Fibroblast of skin of back (primary cell): ENCODE measurements around the gene VIPR2.
"Not testable (repeated sequence)": the region's sequence is repeated elsewhere in the genome, so short reads cannot be mapped to it uniquely, and the experiment has no call there.

Experiments used
- DNase-seq: peaks from one replicate; pipeline ENCODE4 v3.0.0-alpha.2; 2013

Gene VIPR2

GRCh38 chr7:159103382-159104187 is 41.1 kb downstream of the VIPR2 start:
- DNase-seq, result no peak

GRCh38 chr7:159102681-159103381 is 41.8 kb downstream of the VIPR2 start:
- DNase-seq, result no peak

- not testable (repeated sequence) for DNase-seq
These were observed 43.0 kb downstream of the VIPR2 start for GRCh38 chr7:159101661-159102091.

- not testable (repeated sequence) for DNase-seq
These were observed 43.6 kb downstream of the VIPR2 start for GRCh38 chr7:159101083-159101395.

GRCh38 chr7:159100281-159101082 is 44.2 kb downstream of the VIPR2 start:
- DNase-seq, result not testable (repeated sequence)

GRCh38 chr7:159099711-159100231 is 44.9 kb downstream of the VIPR2 start:
- DNase-seq, result no peak

- DNase-seq, result peak; percentile 78
These were observed 45.6 kb downstream of the VIPR2 start for GRCh38 chr7:159098811-159099655.

- no peak for DNase-seq
These were observed 46.3 kb downstream of the VIPR2 start for GRCh38 chr7:159098424-159098786.

- DNase-seq, result no peak
These were observed 46.8 kb downstream of the VIPR2 start for GRCh38 chr7:159097661-159098423.

GRCh38 chr7:159096736-159097581 is 47.7 kb downstream of the VIPR2 start:
- peak; percentile 31 for DNase-seq

GRCh38 chr7:159095979-159096411 is 48.7 kb downstream of the VIPR2 start:
- no peak for DNase-seq

GRCh38 chr7:159094919-159095915 is 49.5 kb downstream of the VIPR2 start:
- no peak for DNase-seq

GRCh38 chr7:159094023-159094740 is 50.5 kb downstream of the VIPR2 start:
- DNase-seq, result no peak

GRCh38 chr7:159093351-159093971 is 51.2 kb downstream of the VIPR2 start:
- no peak for DNase-seq

- DNase-seq, result no peak
These were observed 52.0 kb downstream of the VIPR2 start for GRCh38 chr7:159092701-159093121.

- no peak for DNase-seq
These were observed 52.9 kb downstream of the VIPR2 start for GRCh38 chr7:159091480-159092475.
